H9 (cell line): ENCODE results near the gene C1QL1. TPM values are rescaled to one million over a fixed set of nuclear protein-coding genes. Genes with fewer than 3 reads are reported as not detected.

Source experiments
- DNase-seq: peaks from one replicate; pipeline ENCODE4 v3.0.0-alpha.2; 2017
- H2AFZ ChIP-seq: one replicate; pipeline ENCODE4 v1.6.1; 2013; ENCODE audit warnings: mild to moderate bottlenecking, low read length, control low read depth, moderate library complexity
- H2AK5ac ChIP-seq: 2 replicates; pipeline ENCODE4 v1.6.1; 2013; ENCODE audit warnings: low read length, control low read depth, mixed read lengths; ENCODE audit not compliant: insufficient read length
- H2BK120ac ChIP-seq: one replicate; pipeline ENCODE4 v1.6.1; 2013; ENCODE audit warnings: low read depth, mild to moderate bottlenecking, low read length, control low read depth, inconsistent platforms; ENCODE audit not compliant: poor library complexity, severe bottlenecking
- H2BK12ac ChIP-seq: 2 replicates; pipeline ENCODE4 v1.6.1; 2013; ENCODE audit warnings: low read length, control low read depth, mixed read lengths, low read depth; ENCODE audit not compliant: insufficient read length
- H2BK15ac ChIP-seq: 2 replicates; pipeline ENCODE4 v1.6.1; 2013; ENCODE audit warnings: low read depth, low read length, control low read depth
- H2BK20ac ChIP-seq: one replicate; pipeline ENCODE4 v1.6.1; 2013; ENCODE audit warnings: low read depth, mild to moderate bottlenecking, low read length, control low read depth, inconsistent platforms; ENCODE audit not compliant: poor library complexity, severe bottlenecking
- H2BK5ac ChIP-seq: 2 replicates; pipeline ENCODE4 v1.6.1; 2013; ENCODE audit warnings: low read length, control low read depth, mixed read lengths; ENCODE audit not compliant: insufficient read length
- H3K14ac ChIP-seq: 2 replicates; pipeline ENCODE4 v1.6.1; 2013; ENCODE audit warnings: low read length, control low read depth; ENCODE audit not compliant: insufficient read depth
- H3K18ac ChIP-seq: 2 replicates; pipeline ENCODE4 v1.6.1; 2013; ENCODE audit warnings: low read depth, mild to moderate bottlenecking, mixed read lengths, low read length, control low read depth; ENCODE audit not compliant: insufficient read length
- H3K23ac ChIP-seq: 2 replicates; pipeline ENCODE4 v1.6.1; 2013; ENCODE audit warnings: low read length, control low read depth, mixed read lengths, low read depth; ENCODE audit not compliant: insufficient read length
- H3K23me2 ChIP-seq: 2 replicates; pipeline ENCODE4 v1.6.1; 2013; ENCODE audit warnings: low read depth, mild to moderate bottlenecking, mixed read lengths, low read length, control low read depth; ENCODE audit not compliant: insufficient read length, poor library complexity, severe bottlenecking
- H3K27ac ChIP-seq: 2 replicates; pipeline ENCODE4 v1.5.1; 2013; ENCODE audit warnings: low read length, control low read depth, mixed read lengths, low read depth; ENCODE audit not compliant: insufficient read length
- H3K27me3 ChIP-seq: 2 replicates; pipeline ENCODE4 v1.6.1; 2013; ENCODE audit warnings: low read length, control low read depth, inconsistent platforms; ENCODE audit not compliant: insufficient read depth
- H3K4ac ChIP-seq: 2 replicates; pipeline ENCODE4 v1.6.1; 2013; ENCODE audit warnings: low read depth, mild to moderate bottlenecking, control low read depth, inconsistent platforms, low read length, moderate library complexity
- H3K4me1 ChIP-seq: 2 replicates; pipeline ENCODE4 v1.6.1; 2013; ENCODE audit warnings: low read length, control low read depth, inconsistent platforms; ENCODE audit not compliant: insufficient read depth
- H3K4me2 ChIP-seq: 2 replicates; pipeline ENCODE4 v1.6.1; 2013; ENCODE audit warnings: low read length, control low read depth, mixed read lengths; ENCODE audit not compliant: insufficient read length, insufficient read depth
- H3K56ac ChIP-seq: 2 replicates; pipeline ENCODE4 v1.6.1; 2013; ENCODE audit warnings: low read depth, mild to moderate bottlenecking, mixed read lengths, low read length, control low read depth; ENCODE audit not compliant: insufficient read length
- H3K79me1 ChIP-seq: 2 replicates; pipeline ENCODE4 v1.6.1; 2013; ENCODE audit warnings: low read depth, mild to moderate bottlenecking, moderate library complexity, low read length, control low read depth, inconsistent platforms; ENCODE audit not compliant: insufficient read depth, poor library complexity, severe bottlenecking
- H3K79me2 ChIP-seq: 2 replicates; pipeline ENCODE4 v1.6.1; 2013; ENCODE audit warnings: low read length, control low read depth, inconsistent platforms; ENCODE audit not compliant: insufficient read depth
- H3K9ac ChIP-seq: 2 replicates; pipeline ENCODE4 v1.6.1; 2013; ENCODE audit warnings: low read length, control low read depth, mixed read lengths; ENCODE audit not compliant: insufficient read length; ENCODE audit errors: extremely low read depth
- H3K9me3 ChIP-seq: one replicate; pipeline ENCODE4 v1.6.1; 2013; ENCODE audit warnings: low read depth, low read length, inconsistent platforms; ENCODE audit not compliant: control insufficient read depth
- H3T11ph ChIP-seq: one replicate; pipeline ENCODE4 v1.6.1; 2013; ENCODE audit warnings: mild to moderate bottlenecking, low read length, control low read depth, inconsistent platforms
- H4K20me1 ChIP-seq: one replicate; pipeline ENCODE4 v1.6.1; 2013; ENCODE audit not compliant: control insufficient read depth, insufficient read length, insufficient read depth
- H4K5ac ChIP-seq: 2 replicates; pipeline ENCODE4 v1.6.1; 2013; ENCODE audit warnings: low read depth, mild to moderate bottlenecking, mixed read lengths, low read length, control low read depth; ENCODE audit not compliant: insufficient read length
- H4K8ac ChIP-seq: replicated peaks from 2 replicates; pipeline ENCODE4 v1.6.1; 2013; ENCODE audit warnings: low read length, control low read depth, mixed read lengths, low read depth; ENCODE audit not compliant: insufficient read length
- H4K91ac ChIP-seq: 2 replicates; pipeline ENCODE4 v1.6.1; 2013; ENCODE audit warnings: low read depth, mild to moderate bottlenecking, moderate library complexity, mixed read lengths, low read length, control low read depth; ENCODE audit not compliant: insufficient read length
- H3K27ac Mint-ChIP-seq, 3 experiments: 2 replicates in 2 of 3; 3 replicates in 1 of 3; pipeline ENCODE4 v1.8.0; 2020 to 2021; ENCODE audit warnings: mixed read lengths in 3 of 3, mild to moderate bottlenecking in 1 of 3, moderate library complexity in 1 of 3
- H3K27me3 Mint-ChIP-seq: 2 replicates; pipeline ENCODE4 v1.8.0; 2021; ENCODE audit warnings: low read depth, mild to moderate bottlenecking, moderate library complexity, mixed read lengths
- H3K36me3 Mint-ChIP-seq, 3 experiments: 2 replicates in 2 of 3; 3 replicates in 1 of 3; pipeline ENCODE4 v1.8.0; 2020 to 2021; ENCODE audit warnings: low read depth in 3 of 3, mixed read lengths in 3 of 3; ENCODE audit not compliant: insufficient read depth in 1 of 3
- H3K4me1 Mint-ChIP-seq, 2 experiments: 2 replicates each; pipeline ENCODE4 v1.8.0; 2020; ENCODE audit warnings: mixed read lengths in 2 of 2
- H3K4me3 Mint-ChIP-seq, 2 experiments: 2 replicates in 1 of 2; 3 replicates in 1 of 2; pipeline ENCODE4 v1.8.0; 2020 to 2021; ENCODE audit warnings: mild to moderate bottlenecking in 2 of 2, mixed read lengths in 2 of 2, moderate library complexity in 1 of 2
- H3K9me3 Mint-ChIP-seq, 2 experiments: 2 replicates in 1 of 2; 3 replicates in 1 of 2; pipeline ENCODE4 v1.8.0; 2020; ENCODE audit warnings: mild to moderate bottlenecking in 2 of 2, mixed read lengths in 2 of 2, moderate library complexity in 1 of 2
- WGBS: extraction: QIAGEN DNeasy Blood & Tissue Kit; methylation state at CpG from one replicate; pipeline ENCODE4 v1.1.7; 2013; ENCODE audit warnings: missing lambda C conversion rate, low lambda C conversion rate, mixed read lengths; ENCODE audit not compliant: insufficient read length; ENCODE audit errors: extremely low coverage; 5-methylcytosine and 5-hydroxymethylcytosine counted together
- total RNA-seq: library from RNA; stranded (reverse); gene quantifications from 2 replicates; pipeline ENCODE4 v1.2.1, GENCODE V29; 2021
- TF ChIP-seq, protein P1 (sequence below): fragments of 200-600 bp; sonication (generic); conservative IDR thresholded peaks from 3 replicates; pipeline ENCODE4 v1.8.0; 2021; ENCODE audit warnings: antibody characterized with exemption, mild to moderate bottlenecking

Gene C1QL1
- total RNA-seq, 1 experiment from 2014 or later: 6.0 TPM

DNA sequence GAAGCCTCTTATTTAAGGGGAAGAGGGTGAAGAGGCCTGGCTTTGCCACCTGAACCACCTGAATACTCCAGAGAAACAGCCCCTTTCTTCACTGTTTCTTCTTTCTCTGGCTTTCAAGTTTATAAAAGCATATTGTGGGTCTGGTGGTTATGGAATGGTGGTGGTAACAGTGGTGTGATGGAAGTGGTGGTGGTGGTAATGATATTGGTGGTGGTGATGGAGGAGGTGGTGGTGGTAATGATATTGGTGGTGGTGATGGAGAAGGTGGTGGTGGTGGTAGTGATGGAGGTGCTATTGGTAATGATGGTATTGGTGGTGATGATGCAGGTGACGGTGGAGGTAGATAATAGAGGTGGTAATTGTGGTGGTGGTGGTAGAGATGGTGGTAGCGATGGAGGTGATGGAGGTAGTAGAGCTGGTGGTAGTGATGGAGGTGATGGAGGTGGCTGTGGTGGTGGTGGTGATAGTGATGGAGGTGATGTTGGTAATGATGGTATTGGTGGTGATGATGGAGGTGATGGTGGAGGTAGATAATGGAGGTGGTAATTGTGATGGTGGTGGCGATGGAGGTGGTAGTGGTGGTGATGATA lies 14.1 kb upstream of the C1QL1 start:
- H3K4me2 ChIP-seq: no peak overlapping the region

More for the DNA sequence above, 14.1 kb upstream of the C1QL1 start:
- H3K4ac ChIP-seq: no peak overlapping the region
- no peak overlapping the region for H2BK120ac ChIP-seq
- Mint-ChIP-seq H3K27ac (no peak overlapping the region), H3K4me3 (no peak overlapping the region; a peak in 1 of 5 replicates), H3K9me3 (peaks cover 2 to 3% of the 10 kb centered on the region in 2 experiments; a peak in 2 of 5 replicates), H3K36me3 (no peaks in the 10 kb centered on the region; a peak in 1 of 7 replicates), H3K4me1 (peaks cover 10 to 26% of the 10 kb centered on the region in 2 experiments), H3K27me3 (peaks cover 47% of the 10 kb centered on the region)
- no peaks in the 10 kb centered on the region for H3K27me3 ChIP-seq
- WGBS: 100% methylated on average over 1 of the region's 3 CpGs
- H2BK12ac ChIP-seq: no peak overlapping the region
- no peak overlapping the region for H4K91ac ChIP-seq
- H4K8ac ChIP-seq: peak overlapping the region; percentile 46
- H3K18ac ChIP-seq: no peak overlapping the region
- no peak overlapping the region for H2BK20ac ChIP-seq
- H3K9me3 ChIP-seq: no peaks in the 10 kb centered on the region
- no peak for DNase-seq
- H3T11ph ChIP-seq: no peak overlapping the region
- no peak overlapping the region for H2BK5ac ChIP-seq
- no peaks in the 10 kb centered on the region for H4K20me1 ChIP-seq
- no peak overlapping the region for H3K27ac ChIP-seq
- no peak overlapping the region for H3K23ac ChIP-seq
- H2BK15ac ChIP-seq: no peak overlapping the region
- no peak overlapping the region for H2AK5ac ChIP-seq
- H3K79me1 ChIP-seq: no peaks in the 10 kb centered on the region
- no peaks in the 10 kb centered on the region; the same call in 1 of the 2 replicates for H3K4me1 ChIP-seq
- H3K56ac ChIP-seq: no peak overlapping the region
- no peaks in the 10 kb centered on the region for H3K79me2 ChIP-seq
- no peak overlapping the region for H3K14ac ChIP-seq
- no peak overlapping the region for H3K9ac ChIP-seq
- TF ChIP-seq, protein P1, sequence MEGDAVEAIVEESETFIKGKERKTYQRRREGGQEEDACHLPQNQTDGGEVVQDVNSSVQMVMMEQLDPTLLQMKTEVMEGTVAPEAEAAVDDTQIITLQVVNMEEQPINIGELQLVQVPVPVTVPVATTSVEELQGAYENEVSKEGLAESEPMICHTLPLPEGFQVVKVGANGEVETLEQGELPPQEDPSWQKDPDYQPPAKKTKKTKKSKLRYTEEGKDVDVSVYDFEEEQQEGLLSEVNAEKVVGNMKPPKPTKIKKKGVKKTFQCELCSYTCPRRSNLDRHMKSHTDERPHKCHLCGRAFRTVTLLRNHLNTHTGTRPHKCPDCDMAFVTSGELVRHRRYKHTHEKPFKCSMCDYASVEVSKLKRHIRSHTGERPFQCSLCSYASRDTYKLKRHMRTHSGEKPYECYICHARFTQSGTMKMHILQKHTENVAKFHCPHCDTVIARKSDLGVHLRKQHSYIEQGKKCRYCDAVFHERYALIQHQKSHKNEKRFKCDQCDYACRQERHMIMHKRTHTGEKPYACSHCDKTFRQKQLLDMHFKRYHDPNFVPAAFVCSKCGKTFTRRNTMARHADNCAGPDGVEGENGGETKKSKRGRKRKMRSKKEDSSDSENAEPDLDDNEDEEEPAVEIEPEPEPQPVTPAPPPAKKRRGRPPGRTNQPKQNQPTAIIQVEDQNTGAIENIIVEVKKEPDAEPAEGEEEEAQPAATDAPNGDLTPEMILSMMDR: no peak
- no peak overlapping the region for H4K5ac ChIP-seq
- no peaks in the 10 kb centered on the region for H3K23me2 ChIP-seq
- no peak overlapping the region for H2AFZ ChIP-seq
